NCI-H2171 treated with DMSO at 0.1 percent for 48 hours (cell line): ENCODE results near the gene NFKBIB.
"Not testable (repeated sequence)": the region's sequence is repeated elsewhere in the genome, so short reads cannot be mapped to it uniquely, and the experiment has no call there.

Experiments
- DNase-seq: peaks from one replicate; lab custom pipeline; 2025; lab: John Stamatoyannopoulos, UW

The NFKBIB gene

GRCh38 chr19:38928391-38929001, 28.7 kb downstream of the NFKBIB start:
- no peak for DNase-seq

- DNase-seq = peak; percentile 94
Observed at GRCh38 chr19:38929929-38930775, 30.4 kb downstream of the NFKBIB start, which contains the start of gene SARS2. Gene SARS2 (minus strand): TSS chr19:38930763. CDS start chr19:38930736, 27 bp downstream.

DNA sequence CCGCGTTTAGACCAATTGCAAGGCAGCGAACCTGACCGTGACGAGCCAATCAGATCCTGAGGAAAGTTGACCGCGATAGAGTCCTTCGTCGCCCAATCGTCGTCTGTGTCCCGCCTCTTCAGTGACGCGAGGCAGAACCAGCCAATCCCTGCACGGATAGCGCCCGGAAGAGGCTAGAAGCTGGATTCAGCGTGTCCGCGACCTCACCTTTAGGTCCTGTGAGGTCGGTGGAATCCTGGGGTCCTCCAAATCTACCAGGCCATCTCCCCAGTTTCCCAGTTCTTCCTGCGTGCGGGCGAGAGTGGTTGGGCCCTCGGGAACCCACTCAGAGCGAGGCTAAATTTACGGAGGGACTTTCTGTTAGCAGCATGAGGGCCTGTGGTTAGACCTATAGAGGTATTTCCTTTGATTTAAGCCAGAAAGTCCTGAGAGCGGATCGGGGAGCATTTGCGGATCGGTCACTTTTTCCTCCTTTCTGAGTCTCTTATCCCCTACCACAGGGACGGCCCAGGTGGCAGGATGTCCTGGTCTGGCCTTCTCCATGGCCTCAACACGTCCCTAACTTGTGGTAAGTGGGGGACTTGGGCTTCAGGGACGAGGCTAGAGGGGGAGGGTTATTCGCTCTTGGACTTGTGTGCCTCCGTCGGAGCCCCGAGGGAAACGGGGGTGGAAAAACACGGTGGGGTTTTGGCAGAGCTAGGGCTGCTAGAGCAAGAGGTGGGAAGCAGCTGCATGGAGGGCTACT, 31.2 kb downstream of the NFKBIB start, which contains the start of gene MRPS12:
TSS of gene MRPS12 (plus strand) at position 169 of the 745 bp plus-strand sequence. CDS start at position 520, 351 bp downstream.
- DNase-seq = peak; percentile 97

DNA sequence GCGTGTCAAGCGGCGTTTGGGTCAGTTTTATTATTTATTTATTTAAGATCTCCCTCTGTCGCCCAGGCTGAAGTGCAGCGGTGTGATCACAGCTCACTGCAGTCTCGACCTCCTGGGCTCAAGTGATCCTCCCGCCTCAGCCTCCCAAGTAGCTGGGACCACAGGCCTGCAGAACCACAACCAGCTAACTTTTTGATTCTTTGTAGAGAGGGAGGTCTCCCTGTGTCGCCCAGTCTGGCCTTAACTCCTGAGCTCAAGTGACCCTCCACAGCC, 31.7 kb downstream of the NFKBIB start:
- no peak for DNase-seq

- DNase-seq = peak; percentile 25
Observed at GRCh38 chr19:38932425-38933179, 32.8 kb downstream of the NFKBIB start.

GRCh38 chr19:38933544-38933943, 33.8 kb downstream of the NFKBIB start:
- DNase-seq = no peak

- no peak for DNase-seq
Observed at GRCh38 chr19:38939957-38940356, 40.2 kb downstream of the NFKBIB start.

GRCh38 chr19:38941466-38941865, 41.7 kb downstream of the NFKBIB start:
- not testable (repeated sequence) for DNase-seq

GRCh38 chr19:38941979-38942378, 42.2 kb downstream of the NFKBIB start:
- DNase-seq = no peak

- DNase-seq = no peak
Observed at GRCh38 chr19:38942471-38943181, 42.9 kb downstream of the NFKBIB start.

DNA sequence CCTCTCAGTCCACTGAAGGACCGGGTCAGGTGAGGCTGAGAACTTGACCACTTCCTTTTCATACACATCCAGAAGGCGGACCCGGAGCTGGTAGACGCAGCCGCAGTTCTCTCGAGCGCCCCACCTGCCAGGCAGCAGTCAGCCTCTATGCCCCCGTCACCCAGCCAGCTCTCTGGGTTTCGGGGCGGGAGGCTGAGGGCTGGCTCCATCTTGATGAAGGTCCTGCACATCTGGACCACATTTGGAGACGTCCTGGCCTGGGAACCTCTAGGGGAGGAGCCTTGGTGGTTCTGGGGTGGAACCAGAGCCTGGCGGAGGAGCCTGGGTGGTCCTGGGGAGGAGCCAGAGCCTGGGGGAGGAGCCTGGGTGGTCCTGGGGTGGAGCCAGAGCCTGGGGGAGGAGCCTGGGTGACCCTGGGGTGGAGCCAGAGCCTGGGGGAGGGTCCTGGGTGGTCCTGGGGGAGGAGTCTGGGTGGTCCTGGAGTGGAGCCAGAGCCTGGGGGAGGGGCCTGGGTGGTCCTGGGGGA, 45.3 kb downstream of the NFKBIB start:
- no peak for DNase-seq

DNA sequence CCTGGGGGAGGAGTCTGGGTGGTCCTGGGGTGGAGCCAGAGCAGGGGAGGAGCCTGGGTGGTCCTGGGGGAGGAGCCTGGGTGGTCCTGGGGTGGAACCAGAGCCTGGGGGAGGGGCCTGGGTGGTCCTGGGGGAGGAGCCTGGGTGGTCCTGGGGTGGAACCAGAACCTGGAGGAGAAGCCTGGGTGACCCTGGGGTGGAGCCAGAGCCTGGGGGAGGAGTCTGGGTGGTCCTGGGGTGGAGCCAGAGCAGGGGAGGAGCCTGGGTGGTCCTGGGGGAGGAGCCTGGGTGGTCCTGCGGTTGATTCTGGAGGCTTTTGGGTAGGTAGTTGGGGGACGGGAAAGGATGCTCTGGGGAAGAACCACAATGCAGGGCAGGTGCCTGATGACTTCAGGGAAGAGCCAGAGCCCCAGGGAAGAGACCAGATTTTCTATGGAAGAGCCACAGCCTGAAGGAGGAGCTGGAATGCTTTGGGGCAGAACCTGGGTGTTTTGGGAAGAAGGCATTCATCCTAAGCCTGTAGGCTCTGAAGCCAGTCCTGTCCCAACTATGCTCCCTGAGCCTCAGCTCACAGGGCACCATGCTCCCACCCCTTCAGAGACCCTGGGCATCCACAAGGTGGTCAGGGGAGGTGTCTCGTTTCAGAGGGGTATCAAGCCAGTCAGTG, 45.9 kb downstream of the NFKBIB start:
- no peak for DNase-seq

DNA sequence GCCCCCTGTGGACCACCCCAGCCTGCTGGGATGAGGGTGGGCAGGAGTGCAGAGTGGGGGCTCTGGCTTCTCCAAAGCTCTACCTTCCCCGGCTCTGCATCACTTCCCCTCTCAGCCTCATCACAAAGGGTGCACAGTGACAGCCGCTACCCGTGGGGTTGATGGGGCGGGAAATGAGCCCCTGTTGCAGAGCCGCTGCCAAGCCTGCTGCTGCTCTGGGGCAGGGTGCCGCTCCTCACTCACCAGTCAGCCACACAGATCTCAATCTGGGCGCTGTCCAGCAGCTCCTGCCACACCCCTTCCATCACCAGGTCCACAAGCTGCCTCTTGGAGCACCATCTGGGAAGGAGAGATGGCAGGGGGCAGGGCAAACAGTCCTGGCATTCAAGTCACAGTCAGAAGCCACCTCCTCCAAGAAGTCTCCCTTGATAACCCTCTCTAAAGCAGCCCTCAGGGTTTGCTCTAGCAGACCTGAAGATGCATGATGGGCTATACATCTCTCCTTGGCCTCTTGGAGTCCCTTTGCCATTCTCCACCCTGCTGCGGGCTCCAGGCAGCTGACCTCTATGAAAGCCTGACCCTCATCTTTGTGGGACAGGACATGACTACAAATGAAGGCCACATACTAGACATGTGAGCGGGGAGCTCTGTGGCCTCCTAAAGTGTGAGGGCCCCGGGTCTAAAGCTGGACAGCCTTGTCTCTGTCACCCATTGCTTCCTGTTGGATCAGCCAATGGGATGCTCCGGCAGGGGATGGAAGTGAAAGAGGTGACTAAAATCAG, 46.7 kb downstream of the NFKBIB start:
- DNase-seq = no peak

DNA sequence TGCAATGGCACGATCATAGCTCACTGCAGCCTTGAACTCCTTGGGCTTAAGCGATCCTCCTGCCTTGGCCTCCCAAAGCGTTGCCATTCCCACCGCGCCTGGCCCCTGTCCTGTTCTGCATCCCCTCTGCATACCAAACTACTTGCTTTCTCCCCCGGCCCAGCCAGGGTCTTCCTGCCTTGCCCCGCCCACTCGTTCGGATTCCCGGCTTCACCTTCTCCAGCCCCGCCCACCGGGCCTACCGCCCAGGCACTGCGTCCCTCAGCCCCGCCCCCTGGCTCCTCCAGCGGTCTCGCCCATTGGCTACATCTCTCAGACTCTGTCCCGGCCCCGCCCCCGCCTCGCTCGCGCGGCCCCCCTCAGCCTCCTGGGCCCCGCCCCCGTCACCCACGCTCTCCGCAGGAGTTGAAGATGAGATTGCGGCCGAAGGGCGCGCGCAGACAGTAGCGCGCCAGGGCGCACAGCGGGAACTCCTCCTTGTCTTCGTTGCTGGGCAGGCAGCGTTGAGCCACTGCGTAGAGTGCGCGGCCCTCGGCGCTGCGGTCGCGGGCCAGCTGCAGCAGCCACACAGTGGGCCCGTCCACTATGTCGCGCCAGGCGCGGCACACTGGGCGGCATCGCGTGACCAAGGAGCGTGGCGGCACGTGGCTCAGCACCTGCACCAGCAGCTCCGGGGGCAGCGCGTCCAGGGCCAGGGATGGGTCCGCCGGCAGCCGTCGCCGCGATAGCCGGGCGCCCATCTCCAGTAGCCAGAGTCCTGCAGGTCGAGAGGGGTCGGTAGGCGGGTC, 50.0 kb downstream of the NFKBIB start:
- peak; percentile 88 for DNase-seq

- DNase-seq = no peak
Observed at GRCh38 chr19:38951187-38951586, 51.4 kb downstream of the NFKBIB start.

GRCh38 chr19:38952395-38953165, 52.8 kb downstream of the NFKBIB start:
- peak; percentile 63 for DNase-seq

DNA sequence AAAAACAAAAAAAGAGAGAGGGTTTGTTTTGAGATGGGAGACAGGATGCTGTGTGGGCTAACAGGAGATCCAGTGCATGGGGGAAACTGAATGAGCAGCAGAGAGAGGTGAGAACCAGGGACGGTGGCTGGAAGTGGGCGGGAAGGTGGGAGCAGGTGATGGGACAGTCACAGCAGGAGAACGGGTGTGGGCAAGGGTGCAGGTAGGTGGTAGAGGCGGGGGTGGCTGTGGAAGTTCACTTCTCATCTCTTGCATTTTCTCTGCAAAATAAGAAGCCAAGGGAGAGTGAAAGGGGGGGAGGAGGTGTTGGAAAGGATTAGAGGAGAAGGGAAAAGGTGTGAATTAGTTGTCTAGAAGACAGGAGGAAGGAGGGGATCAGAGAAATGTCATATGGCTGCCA, 53.9 kb downstream of the NFKBIB start:
- DNase-seq = no peak

DNA sequence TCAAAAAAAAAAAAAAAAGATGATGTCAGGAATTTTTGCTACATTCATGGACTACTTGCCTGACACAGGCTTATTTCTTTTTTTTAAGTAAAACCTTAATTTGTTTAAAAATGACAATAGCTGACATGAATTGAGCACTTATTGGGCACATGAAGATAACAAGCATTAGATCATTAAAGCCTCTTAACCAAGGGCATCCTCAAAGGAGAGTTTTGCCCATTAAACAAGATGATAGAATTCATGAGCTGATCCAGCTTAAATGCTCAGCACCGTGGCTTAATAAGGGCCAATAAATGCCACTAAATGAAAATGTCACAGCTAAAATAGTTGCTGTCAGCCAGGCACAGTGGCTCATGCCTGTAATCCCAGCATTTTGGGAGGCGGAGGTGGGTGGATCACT, 56.5 kb downstream of the NFKBIB start:
- no peak for DNase-seq
